Type B pancreatic cell (in vitro differentiated cells): Measurements from ENCODE around the gene CAPN14. TPM values are rescaled to one million over a fixed set of nuclear protein-coding genes. Genes with fewer than 3 reads are reported as not detected.

Source experiments
- DNase-seq: peaks from one replicate; pipeline ENCODE4 v3.0.0; 2021; ENCODE audit warnings: mixed read lengths; ENCODE audit not compliant: unreplicated experiment; ENCODE audit errors: extremely low spot score
- H3K27ac Mint-ChIP-seq: 2 replicates; pipeline ENCODE4 v1.8.0; 2021; ENCODE audit warnings: mild to moderate bottlenecking, mixed read lengths
- H3K27me3 Mint-ChIP-seq: 2 replicates; pipeline ENCODE4 v1.8.0; 2021; ENCODE audit warnings: mixed read lengths
- H3K36me3 Mint-ChIP-seq: 2 replicates; pipeline ENCODE4 v1.8.0; 2021; ENCODE audit warnings: mixed read lengths
- H3K4me1 Mint-ChIP-seq: one replicate; pipeline ENCODE4 v1.8.0; 2021; ENCODE audit warnings: mixed read lengths; ENCODE audit not compliant: unreplicated experiment
- H3K4me3 Mint-ChIP-seq: 2 replicates; pipeline ENCODE4 v1.8.0; 2021; ENCODE audit warnings: mild to moderate bottlenecking, mixed read lengths
- H3K9me3 Mint-ChIP-seq: 2 replicates; pipeline ENCODE4 v1.8.0; 2021; ENCODE audit warnings: mixed read lengths
- CTCF ChIP-seq: fragments of 200-600 bp; sonication (generic); conservative IDR thresholded peaks from 2 replicates; pipeline ENCODE4 v1.5.0; 2021; ENCODE audit warnings: antibody characterized with exemption, mild to moderate bottlenecking
- total RNA-seq: library from RNA; stranded (reverse); gene quantifications from 2 replicates; pipeline ENCODE4 v1.2.1, GENCODE V29; 2021; ENCODE audit warnings: low replicate concordance

The CAPN14 gene
- total RNA-seq, 1 donor from 2014 or later: 0.39 TPM

GRCh38 chr2:31204783-31205182 is 12.5 kb downstream of the CAPN14 start:
- Mint-ChIP-seq H3K27me3 (peaks cover 31% of the 10 kb centered on the region), H3K27ac (no peak overlapping the region), H3K4me3 (no peak overlapping the region), H3K4me1 (no peaks in the 10 kb centered on the region), H3K36me3 (no peaks in the 10 kb centered on the region), H3K9me3 (no peaks in the 10 kb centered on the region)
- DNase-seq: no peak
- no peak for TF ChIP-seq CTCF

GRCh38 chr2:31203916-31204315 is 13.4 kb downstream of the CAPN14 start:
- DNase-seq: no peak
- no peaks in the 10 kb centered on the region for H3K4me1 Mint-ChIP-seq
- no peaks in the 10 kb centered on the region for H3K36me3 Mint-ChIP-seq
- peaks cover 35% of the 10 kb centered on the region for H3K27me3 Mint-ChIP-seq
- H3K27ac Mint-ChIP-seq: no peak overlapping the region
- peaks cover 2% of the 10 kb centered on the region for H3K9me3 Mint-ChIP-seq
- H3K4me3 Mint-ChIP-seq: no peak overlapping the region
- TF ChIP-seq CTCF: no peak

GRCh38 chr2:31202833-31203232 is 14.5 kb downstream of the CAPN14 start:
- Mint-ChIP-seq H3K4me3 (no peak overlapping the region), H3K27me3 (peaks cover 39% of the 10 kb centered on the region), H3K4me1 (no peaks in the 10 kb centered on the region), H3K9me3 (peaks cover 7% of the 10 kb centered on the region), H3K36me3 (no peaks in the 10 kb centered on the region), H3K27ac (no peak overlapping the region)
- no peak for TF ChIP-seq CTCF
- DNase-seq: no peak

- Mint-ChIP-seq H3K4me3 (no peak overlapping the region), H3K4me1 (no peaks in the 10 kb centered on the region), H3K36me3 (no peaks in the 10 kb centered on the region), H3K27ac (no peak overlapping the region), H3K27me3 (peaks cover 41% of the 10 kb centered on the region), H3K9me3 (peaks cover 7% of the 10 kb centered on the region)
- DNase-seq: no peak
- TF ChIP-seq CTCF: no peak
Measured at GRCh38 chr2:31202041-31202440, 15.3 kb downstream of the CAPN14 start.

- peaks cover 7% of the 10 kb centered on the region for H3K9me3 Mint-ChIP-seq
- H3K27me3 Mint-ChIP-seq: peaks cover 41% of the 10 kb centered on the region
- H3K4me1 Mint-ChIP-seq: no peaks in the 10 kb centered on the region
- H3K27ac Mint-ChIP-seq: no peak overlapping the region
- H3K36me3 Mint-ChIP-seq: no peaks in the 10 kb centered on the region
- TF ChIP-seq CTCF: no peak
- no peak for DNase-seq
- H3K4me3 Mint-ChIP-seq: no peak overlapping the region
Measured at GRCh38 chr2:31200972-31201371, 16.3 kb downstream of the CAPN14 start.

GRCh38 chr2:31199206-31199605 is 18.1 kb downstream of the CAPN14 start:
- TF ChIP-seq CTCF: no peak
- no peaks in the 10 kb centered on the region for H3K36me3 Mint-ChIP-seq
- H3K9me3 Mint-ChIP-seq: peaks cover 7% of the 10 kb centered on the region
- H3K4me3 Mint-ChIP-seq: no peak overlapping the region
- H3K27me3 Mint-ChIP-seq: peaks cover 41% of the 10 kb centered on the region
- no peak overlapping the region for H3K27ac Mint-ChIP-seq
- H3K4me1 Mint-ChIP-seq: no peaks in the 10 kb centered on the region
- DNase-seq: no peak
